Measurements from ENCODE around the gene DNAJC18.

DNA sequence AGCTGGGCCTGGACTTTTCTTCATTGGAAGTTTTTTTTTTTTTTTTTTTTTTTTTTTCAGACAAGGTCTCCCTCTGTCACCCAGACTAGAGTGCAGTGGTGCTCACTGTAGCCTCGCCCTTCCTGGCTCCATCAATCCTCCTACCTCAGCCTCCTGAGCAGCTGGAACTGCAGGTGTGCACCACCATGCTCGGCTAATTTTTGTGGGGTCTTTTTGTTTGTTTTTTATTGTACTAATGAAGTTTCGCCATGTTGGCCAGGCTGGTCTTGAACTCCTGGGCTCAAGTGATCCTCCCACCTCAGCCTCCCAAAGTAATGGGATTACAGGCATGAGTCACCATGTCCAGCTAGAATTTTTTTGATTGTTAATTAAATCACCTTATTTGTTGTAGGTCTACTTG is 3.6 kb downstream of the DNAJC18 start:
- TF ChIP-seq, protein P1, sequence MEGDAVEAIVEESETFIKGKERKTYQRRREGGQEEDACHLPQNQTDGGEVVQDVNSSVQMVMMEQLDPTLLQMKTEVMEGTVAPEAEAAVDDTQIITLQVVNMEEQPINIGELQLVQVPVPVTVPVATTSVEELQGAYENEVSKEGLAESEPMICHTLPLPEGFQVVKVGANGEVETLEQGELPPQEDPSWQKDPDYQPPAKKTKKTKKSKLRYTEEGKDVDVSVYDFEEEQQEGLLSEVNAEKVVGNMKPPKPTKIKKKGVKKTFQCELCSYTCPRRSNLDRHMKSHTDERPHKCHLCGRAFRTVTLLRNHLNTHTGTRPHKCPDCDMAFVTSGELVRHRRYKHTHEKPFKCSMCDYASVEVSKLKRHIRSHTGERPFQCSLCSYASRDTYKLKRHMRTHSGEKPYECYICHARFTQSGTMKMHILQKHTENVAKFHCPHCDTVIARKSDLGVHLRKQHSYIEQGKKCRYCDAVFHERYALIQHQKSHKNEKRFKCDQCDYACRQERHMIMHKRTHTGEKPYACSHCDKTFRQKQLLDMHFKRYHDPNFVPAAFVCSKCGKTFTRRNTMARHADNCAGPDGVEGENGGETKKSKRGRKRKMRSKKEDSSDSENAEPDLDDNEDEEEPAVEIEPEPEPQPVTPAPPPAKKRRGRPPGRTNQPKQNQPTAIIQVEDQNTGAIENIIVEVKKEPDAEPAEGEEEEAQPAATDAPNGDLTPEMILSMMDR (IDR thresholded peaks at IDR 0.05; ENCODE audit: low read depth, low read length, missing input control), result no peak
- TF ChIP-seq YY1 (IDR thresholded peaks at IDR 0.05), result no peak
- TF ChIP-seq, protein P2, sequence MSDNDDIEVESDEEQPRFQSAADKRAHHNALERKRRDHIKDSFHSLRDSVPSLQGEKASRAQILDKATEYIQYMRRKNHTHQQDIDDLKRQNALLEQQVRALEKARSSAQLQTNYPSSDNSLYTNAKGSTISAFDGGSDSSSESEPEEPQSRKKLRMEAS (IDR thresholded peaks at IDR 0.05), result no peak
- TF ChIP-seq SP1 (IDR thresholded peaks at IDR 0.05), result no peak
- TF ChIP-seq FOXA2 (IDR thresholded peaks at IDR 0.05), result no peak

All from liver (tissue), 3 donors.